ENCODE results near the gene GIMAP2. TPM values are rescaled to one million over a fixed set of nuclear protein-coding genes. Genes with fewer than 3 reads are reported as not detected.

The GIMAP2 gene
- total and polyA plus RNA-seq, 2 of the 13 experiments (the other 11 are each of a cell fraction or from before 2014, with no cell fraction given) = 0.49 to 1.4 TPM

GRCh38 chr7:150723467-150723866, 38.0 kb downstream of the GIMAP2 start (continued):
- no peak for TF ChIP-seq ZNF784 (CRISPR knock-in tag; IDR thresholded peaks at IDR 0.05; ENCODE audit: borderline replicate concordance)

- Histone ChIP-seq H3K9me3 (ENCODE audit: low read length) (no peaks in the 10 kb centered on the region), H3K36me3 (replicated peaks in 1 of 2; ENCODE audit: control insufficient read depth in 1 of 2, insufficient read depth in 2 of 2, low read length in 2 of 2) (no peaks in the 10 kb centered on the region), H4K20me1 (ENCODE audit: insufficient read depth, low read length) (no peaks in the 10 kb centered on the region), H3K27me3 (ENCODE audit: control insufficient read depth in 1 of 2, insufficient read depth in 2 of 2, low read length in 2 of 2) (peaks cover 0 to 5% of the 10 kb centered on the region in 2 experiments; a peak in 2 of 5 replicates), H3K27ac (ENCODE audit: extremely low read length, insufficient read depth, low read length) (no peak overlapping the region), H3K79me2 (ENCODE audit: insufficient read depth, low read length) (no peaks in the 10 kb centered on the region), H3K4me2 (ENCODE audit: low read depth, low read length) (peak overlapping the region; percentile 13; the same call in 1 of the 2 replicates), H2AFZ (ENCODE audit: low read length) (no peak overlapping the region), H3K4me3 (replicated peaks in 1 of 3; ENCODE audit: insufficient read depth in 1 of 3, low read depth in 2 of 3, low read length in 3 of 3) (no peak overlapping the region), H3K9ac (ENCODE audit: insufficient read depth, low read depth, low read length) (no peak overlapping the region), H3K4me1 (ENCODE audit: insufficient read depth, low read length) (peaks cover 14% of the 10 kb centered on the region)
- intact Hi-C loops (cut with micrococcal nuclease; ENCODE audit: unreplicated experiment) = no loop called here
- peak; percentile 92 for FAIRE-seq
- ChIA-PET CTCF (ENCODE audit: low intra/inter-chr PET ratio, low total read pairs) (no interaction called here), POLR2A (no interaction called here)
- DNase-seq (ENCODE audit: low spot score) = peak; percentile 82
- peak; percentile 83 for ATAC-seq
- WGBS (ENCODE audit: low lambda C conversion rate) = 3% methylated on average over 3 of the region's 3 CpGs
- in situ Hi-C loops (cut with HindIII; ENCODE audit: extremely low pct_ligation_motif_present, low pct_unique_long_range_greater_than_20kb) = no loop called here
- BruUV-seq (replicated peaks) = no TSS peak
- TF ChIP-seq MEIS1 (CRISPR knock-in tag; IDR thresholded peaks at IDR 0.05; ENCODE audit: borderline replicate concordance) = no peak
- no peak for TF ChIP-seq ARNTL (CRISPR knock-in tag; IDR thresholded peaks at IDR 0.05)
- TF ChIP-seq ZNF431 (CRISPR knock-in tag; IDR thresholded peaks at IDR 0.05; ENCODE audit: borderline replicate concordance, low read depth) = no peak
- no peak for TF ChIP-seq ZSCAN12 (CRISPR knock-in tag; IDR thresholded peaks at IDR 0.05)
- no peak for TF ChIP-seq NFE2 (CRISPR knock-in tag; IDR thresholded peaks at IDR 0.05)
- TF ChIP-seq JUN (CRISPR knock-in tag; IDR thresholded peaks at IDR 0.05) = no peak
- TF ChIP-seq CHD4 (IDR thresholded peaks at IDR 0.05; ENCODE audit: borderline replicate concordance, low read length) = no peak
- TF ChIP-seq ATF2 (CRISPR knock-in tag; IDR thresholded peaks at IDR 0.05) = peak; percentile 75; the same call in 1 of the 2 replicates
- no peak for TF ChIP-seq ZNF749 (CRISPR knock-in tag; IDR thresholded peaks at IDR 0.05; ENCODE audit: borderline replicate concordance)
- 0 out of 2 replicates have a peak, but pooled peaks have one; percentile 32 for TF ChIP-seq KDM6A (CRISPR knock-in tag; IDR thresholded peaks at IDR 0.05; ENCODE audit: low read depth)
- no peak for TF ChIP-seq HNRNPLL (IDR thresholded peaks at IDR 0.05; ENCODE audit: low read depth, low read length, poor library complexity, severe bottlenecking)
- TF ChIP-seq ZNF205 (CRISPR knock-in tag; IDR thresholded peaks at IDR 0.05) = 0 out of 2 replicates have a peak, but pooled peaks have one; percentile 30
- no peak for TF ChIP-seq RBM22 (optimal IDR thresholded peaks at IDR 0.05; ENCODE audit: low read length)
- no peak for TF ChIP-seq ZNF710 (CRISPR knock-in tag; IDR thresholded peaks at IDR 0.05; ENCODE audit: borderline replicate concordance)
- no peak; the same call in 1 of the 2 replicates for TF ChIP-seq THRA (CRISPR knock-in tag; IDR thresholded peaks at IDR 0.05; ENCODE audit: borderline replicate concordance)
- no peak for TF ChIP-seq NKX3-1 (CRISPR knock-in tag; IDR thresholded peaks at IDR 0.05)
- TF ChIP-seq RFXAP (CRISPR knock-in tag; IDR thresholded peaks at IDR 0.05; ENCODE audit: borderline replicate concordance) = no peak
- TF ChIP-seq FOSL1 (CRISPR knock-in tag; IDR thresholded peaks at IDR 0.05; ENCODE audit: borderline replicate concordance) = no peak
These were observed 41.9 kb downstream of the GIMAP2 start for GRCh38 chr7:150727381-150727780.
